IPS-NIHi11 (cell line): ENCODE data around the gene PRR35.

Source experiments
- DNase-seq: peaks from one replicate; pipeline ENCODE4 v3.0.0; 2012; ENCODE audit warnings: mixed read lengths, low spot score

PRR35 gene

DNA sequence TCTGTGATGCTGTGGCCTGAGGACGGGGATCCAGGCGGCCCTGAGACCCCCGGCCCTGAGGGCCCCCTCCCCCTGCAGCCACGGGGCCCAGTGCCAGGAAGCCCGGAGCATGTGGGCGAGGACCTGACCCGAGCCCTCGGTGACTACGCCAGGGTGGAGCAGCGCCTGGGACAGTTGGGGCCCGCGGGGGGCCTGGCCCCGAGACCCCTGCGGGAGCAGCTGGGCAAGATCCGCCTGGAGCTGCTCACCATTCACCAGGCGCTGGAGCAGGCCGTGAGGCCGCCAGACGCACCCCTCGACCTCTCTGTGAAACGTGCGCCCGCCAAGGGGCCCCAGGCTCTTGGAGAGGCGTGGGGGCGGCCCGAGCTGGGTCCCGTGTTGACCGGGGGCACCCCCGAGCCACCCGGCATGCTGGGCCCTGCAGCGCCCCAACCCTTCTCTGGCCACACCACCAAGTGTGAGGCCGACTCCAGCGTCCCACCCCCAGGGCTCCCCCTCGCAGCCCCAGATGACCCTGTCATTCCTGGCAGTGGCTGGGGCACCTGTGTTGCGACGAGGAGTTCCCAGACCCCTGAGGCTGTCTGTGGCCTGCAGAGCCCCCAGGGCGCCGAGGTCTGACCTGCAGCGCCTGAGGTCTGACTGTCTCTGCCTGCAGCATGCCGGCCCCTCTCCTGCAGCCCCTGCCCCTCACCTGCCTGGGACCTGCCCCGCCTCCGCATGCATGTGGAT lies 4.7 kb downstream of the PRR35 start:
- DNase-seq, result no peak

- no peak for DNase-seq
Measured at GRCh38 chr16:565419-566330, 5.5 kb downstream of the PRR35 start.

GRCh38 chr16:566475-567372 lies 6.5 kb downstream of the PRR35 start, which contains the start of gene NHLRC4:
Gene NHLRC4, plus strand, starts transcription at chr16:567005. Its CDS starts 1,043 bp downstream, at chr16:568048.
- peak; percentile 88 for DNase-seq

- DNase-seq, result no peak
Measured at GRCh38 chr16:567373-568256, 7.4 kb downstream of the PRR35 start.

DNA sequence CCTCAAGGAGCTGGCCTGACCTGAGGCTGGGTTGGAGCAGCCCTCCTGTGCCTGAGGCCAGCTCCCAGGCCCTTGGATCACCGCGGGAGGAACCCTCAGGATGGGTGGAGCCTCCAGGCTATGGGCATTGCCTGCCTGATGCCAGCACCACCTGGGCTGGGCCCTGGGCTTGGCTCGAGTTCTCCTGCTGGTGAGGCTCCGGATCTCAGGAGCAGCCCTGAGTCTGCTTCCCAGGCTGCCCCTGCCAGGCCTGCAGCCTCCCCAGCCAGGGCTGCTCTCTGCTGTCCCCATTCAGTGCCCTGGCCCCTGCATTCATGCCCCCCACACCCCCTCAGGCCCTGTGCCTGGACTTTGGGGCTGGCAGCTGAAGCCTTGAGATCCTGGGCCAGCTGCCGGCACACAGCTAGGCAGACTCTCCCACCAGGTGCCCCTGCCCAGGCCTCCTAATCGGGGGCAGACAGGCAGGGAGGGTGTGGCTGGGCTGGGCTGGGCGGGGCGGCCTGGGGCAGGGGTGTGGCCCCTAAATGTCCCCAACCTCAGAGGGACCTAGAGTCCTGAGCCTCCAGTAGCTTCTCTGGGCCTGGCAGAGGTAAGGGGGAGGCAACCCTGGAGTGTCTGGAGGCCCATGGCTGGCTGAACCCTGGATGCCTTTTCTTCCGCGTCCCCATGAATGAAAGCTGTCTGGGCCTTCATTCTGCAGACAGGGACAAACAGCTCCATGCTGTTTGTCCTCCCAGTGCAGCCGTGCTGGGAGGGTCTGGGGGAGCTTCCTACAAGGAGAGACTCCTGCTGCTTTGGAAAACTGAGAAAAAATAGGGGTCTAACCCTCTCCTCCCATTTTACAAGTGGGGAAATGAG lies 8.4 kb downstream of the PRR35 start:
- DNase-seq, result no peak

GRCh38 chr16:569445-570254 lies 9.5 kb downstream of the PRR35 start, which contains the start of gene PIGQ:
Gene PIGQ, plus strand, starts transcription at chr16:569968. Its CDS starts 4,107 bp downstream, at chr16:574075.
- peak; percentile 95 for DNase-seq

DNA sequence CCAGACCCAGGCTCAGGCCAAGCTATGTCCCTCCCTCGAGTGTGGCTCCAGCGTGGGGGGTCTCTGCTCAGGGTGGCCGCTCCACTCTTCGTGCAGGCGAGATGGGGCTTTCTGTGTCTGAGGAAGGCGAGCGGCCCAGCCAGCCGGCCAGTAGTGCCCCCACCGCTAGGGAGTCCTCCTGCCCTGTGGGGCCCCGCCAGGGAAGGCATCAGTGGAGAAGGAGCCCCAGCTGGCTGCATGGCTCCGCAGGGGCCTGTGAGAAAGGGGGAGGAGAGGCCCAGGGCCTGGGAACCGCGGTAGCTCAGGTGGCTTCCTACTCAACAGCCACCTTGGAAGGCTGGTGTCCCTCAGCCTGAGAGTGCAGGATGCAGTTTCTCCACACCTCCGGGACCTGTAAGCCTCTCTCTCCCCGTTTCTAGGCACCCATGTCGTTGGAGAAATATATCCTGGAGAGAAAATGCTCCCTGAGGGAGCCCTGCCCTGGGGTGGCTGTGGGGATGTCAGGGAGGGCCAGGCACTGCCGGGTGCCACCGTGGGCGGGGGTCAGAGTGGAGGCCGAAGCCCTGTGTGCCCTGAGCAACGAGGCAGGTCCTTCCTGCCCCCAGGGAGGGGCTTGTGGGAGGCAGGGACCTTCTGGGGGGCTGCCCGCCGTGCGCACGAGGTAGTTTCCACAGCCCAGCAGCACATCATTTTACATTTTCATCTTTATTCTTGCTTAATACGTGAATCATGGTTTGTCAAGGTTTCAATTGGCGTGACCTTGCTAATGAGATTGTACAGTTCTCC lies 12.9 kb downstream of the PRR35 start:
- no peak for DNase-seq

DNA sequence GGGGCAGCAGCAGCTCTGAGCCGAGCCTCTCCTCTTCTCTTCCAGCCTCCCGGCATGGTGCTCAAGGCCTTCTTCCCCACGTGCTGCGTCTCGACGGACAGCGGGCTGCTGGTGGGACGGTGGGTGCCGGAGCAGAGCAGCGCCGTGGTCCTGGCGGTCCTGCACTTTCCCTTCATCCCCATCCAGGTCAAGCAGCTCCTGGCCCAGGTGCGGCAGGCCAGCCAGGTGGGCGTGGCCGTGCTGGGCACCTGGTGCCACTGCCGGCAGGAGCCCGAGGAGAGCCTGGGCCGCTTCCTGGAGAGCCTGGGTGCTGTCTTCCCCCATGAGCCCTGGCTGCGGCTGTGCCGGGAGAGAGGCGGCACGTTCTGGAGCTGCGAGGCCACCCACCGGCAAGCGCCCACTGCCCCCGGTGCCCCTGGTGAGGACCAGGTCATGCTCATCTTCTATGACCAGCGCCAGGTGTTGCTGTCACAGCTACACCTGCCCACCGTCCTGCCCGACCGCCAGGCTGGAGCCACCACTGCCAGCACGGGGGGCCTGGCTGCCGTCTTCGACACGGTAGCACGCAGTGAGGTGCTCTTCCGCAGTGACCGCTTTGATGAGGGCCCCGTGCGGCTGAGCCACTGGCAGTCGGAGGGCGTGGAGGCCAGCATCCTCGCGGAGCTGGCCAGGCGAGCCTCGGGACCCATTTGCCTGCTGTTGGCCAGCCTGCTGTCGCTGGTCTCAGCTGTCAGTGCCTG lies 14.0 kb downstream of the PRR35 start:
- DNase-seq, result no peak

GRCh38 chr16:575354-576196 lies 15.4 kb downstream of the PRR35 start:
- no peak for DNase-seq

- no peak for DNase-seq
Measured at GRCh38 chr16:576197-576822, 16.1 kb downstream of the PRR35 start.

- DNase-seq, result peak; percentile 75
Measured at GRCh38 chr16:576823-577201, 16.6 kb downstream of the PRR35 start.

DNA sequence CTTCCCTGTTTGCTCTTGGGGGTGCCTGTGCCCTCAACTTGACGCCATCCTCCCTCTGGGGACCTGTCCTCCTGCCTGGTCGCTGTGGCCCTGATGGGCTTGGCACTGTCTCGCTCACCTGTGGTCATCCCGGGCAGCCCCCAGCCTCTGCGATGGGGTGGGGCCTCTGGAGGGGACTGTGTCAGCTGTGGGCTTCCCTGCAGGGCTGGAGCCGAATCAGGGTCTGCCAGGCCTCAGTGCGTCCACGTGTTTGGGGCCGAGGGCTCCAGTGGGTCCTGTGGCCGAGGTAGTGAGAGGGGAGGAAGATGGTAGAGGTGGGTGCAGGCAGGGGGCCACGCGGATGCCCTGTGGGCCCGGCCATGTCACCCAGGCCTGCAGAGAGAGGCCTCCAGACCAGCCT lies 17.6 kb downstream of the PRR35 start:
- no peak for DNase-seq

DNA sequence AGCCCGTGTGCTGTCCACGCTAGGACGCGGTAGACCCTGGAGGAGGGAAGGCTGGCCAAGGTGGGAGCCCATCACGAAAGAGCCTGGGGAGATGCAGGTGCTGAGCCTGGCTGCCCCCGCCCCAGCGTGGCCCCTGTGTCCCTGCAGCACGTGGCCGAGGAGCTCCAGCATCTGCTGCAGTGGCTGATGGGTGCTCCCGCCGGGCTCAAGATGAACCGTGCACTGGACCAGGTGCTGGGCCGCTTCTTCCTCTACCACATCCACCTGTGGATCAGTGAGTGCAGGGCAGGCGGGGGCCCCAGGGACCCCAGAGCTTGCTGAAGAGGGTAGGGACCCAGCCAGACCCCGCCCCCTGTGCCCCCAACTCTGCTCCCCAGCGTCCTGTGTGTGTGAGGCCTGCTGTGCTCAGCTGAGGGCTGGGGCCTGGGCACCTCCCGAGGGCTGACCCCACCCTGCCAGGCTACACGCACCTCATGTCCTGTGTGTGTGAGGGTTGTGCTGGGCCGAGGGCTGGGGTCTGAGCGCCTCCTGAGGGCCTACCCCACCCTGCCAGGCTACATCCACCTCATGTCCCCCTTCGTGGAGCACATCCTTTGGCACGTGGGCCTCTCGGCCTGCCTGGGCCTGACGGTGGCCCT lies 18.2 kb downstream of the PRR35 start:
- DNase-seq, result no peak

DNA sequence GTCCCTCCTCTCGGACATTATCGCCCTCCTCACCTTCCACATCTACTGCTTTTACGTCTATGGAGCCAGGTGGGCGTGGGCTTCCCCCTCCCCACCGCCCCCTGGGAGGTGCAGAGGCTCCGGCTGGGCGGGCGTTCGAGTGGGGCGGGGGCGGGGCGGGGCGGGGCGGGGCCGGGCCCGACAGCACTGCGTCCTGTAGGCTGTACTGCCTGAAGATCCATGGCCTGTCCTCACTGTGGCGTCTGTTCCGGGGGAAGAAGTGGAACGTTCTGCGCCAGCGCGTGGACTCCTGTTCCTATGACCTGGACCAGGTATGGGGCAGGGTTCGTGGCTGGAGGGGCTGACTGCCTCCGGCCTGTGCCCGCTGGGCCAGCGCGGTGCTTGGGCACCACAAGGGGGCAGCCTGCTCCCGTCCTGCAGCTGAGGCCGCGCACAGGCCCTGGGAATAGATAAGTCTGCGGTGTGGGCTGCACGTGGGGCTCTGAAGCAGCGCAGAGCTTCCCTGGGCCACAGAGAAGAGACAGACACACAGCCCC lies 18.7 kb downstream of the PRR35 start:
- peak; percentile 85 for DNase-seq
